Measurements from ENCODE around the gene LRSAM1. TPM values are rescaled to one million over a fixed set of nuclear protein-coding genes. Genes with fewer than 3 reads are reported as not detected.

The LRSAM1 gene
- total RNA-seq, 3 donors from 2014 or later, result 11.7 to 21.3 (median 17.9) TPM

DNA sequence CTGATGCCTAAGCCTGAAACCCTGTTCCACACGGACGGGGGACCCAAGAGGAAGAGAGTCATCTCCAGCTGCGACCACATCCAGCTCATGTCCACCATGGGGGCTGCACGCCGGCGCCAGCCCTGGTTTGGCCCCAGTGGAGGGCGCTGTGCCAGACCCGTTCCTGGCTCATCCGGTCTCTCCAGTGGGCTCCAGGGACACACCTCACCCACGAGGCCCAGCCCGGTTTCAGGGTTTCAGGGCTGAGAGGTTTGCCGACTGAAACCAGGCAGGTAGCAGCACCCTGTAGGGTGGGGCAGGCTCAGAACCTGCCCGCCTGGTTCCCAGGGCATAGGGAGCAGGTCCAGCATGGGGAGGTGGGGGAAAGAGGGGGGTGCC, 89.3 kb downstream of the LRSAM1 start:
- H3K9me3 ChIP-seq, result no peaks in the 10 kb centered on the region
- H3K27me3 ChIP-seq, result no peaks in the 10 kb centered on the region
- peak overlapping the region; percentile 88 to 95 for H3K27ac ChIP-seq
- peak in 2 of 3 donors; percentile 25 to 70 for TF ChIP-seq POLR2AphosphoS5 (IDR thresholded peaks at IDR 0.05)
- peak in 1 of 3 donors; percentile 26 for TF ChIP-seq CTCF (IDR thresholded peaks at IDR 0.05)
- TF ChIP-seq POLR2A (IDR thresholded peaks at IDR 0.05), result no peak
- H3K4me1 ChIP-seq, result peaks cover 29 to 74% of the 10 kb centered on the region in 2 donors
- no peak overlapping the region for H3K4me3 ChIP-seq
- intact Hi-C loops (cut with DNase I; ENCODE audit: low total_unique reads), result no loop called here
- H3K36me3 ChIP-seq, result no peaks in the 10 kb centered on the region
- DNase-seq (ENCODE audit: low spot score in 2 of 2), result peak; percentile 75 to 79

GRCh38 chr9:127541176-127541575, 89.9 kb downstream of the LRSAM1 start:
- Histone ChIP-seq H3K9me3 (no peaks in the 10 kb centered on the region), H3K4me3 (no peak overlapping the region), H3K27me3 (no peaks in the 10 kb centered on the region), H3K4me1 (peaks cover 32 to 74% of the 10 kb centered on the region in 2 donors), H3K27ac (peak overlapping the region; percentile 88 to 95), H3K36me3 (no peaks in the 10 kb centered on the region)
- DNase-seq (ENCODE audit: low spot score in 2 of 2), result no peak
- no peak for TF ChIP-seq CTCF (IDR thresholded peaks at IDR 0.05)
- TF ChIP-seq POLR2A (IDR thresholded peaks at IDR 0.05), result no peak
- no peak for TF ChIP-seq POLR2AphosphoS5 (IDR thresholded peaks at IDR 0.05)
- intact Hi-C loops (cut with DNase I; ENCODE audit: low total_unique reads), result no loop called here

- Histone ChIP-seq H3K27ac (peak overlapping the region; percentile 88 to 95), H3K9me3 (no peaks in the 10 kb centered on the region), H3K4me1 (peaks cover 32 to 74% of the 10 kb centered on the region in 2 donors), H3K36me3 (no peaks in the 10 kb centered on the region), H3K4me3 (no peak overlapping the region), H3K27me3 (no peaks in the 10 kb centered on the region)
- intact Hi-C loops (cut with DNase I; ENCODE audit: low total_unique reads), result no loop called here
- DNase-seq (ENCODE audit: low spot score in 2 of 2), result peak in 1 of 2 donors; percentile 63
- TF ChIP-seq POLR2AphosphoS5 (IDR thresholded peaks at IDR 0.05) (no peak), POLR2A (IDR thresholded peaks at IDR 0.05) (no peak), CTCF (IDR thresholded peaks at IDR 0.05) (no peak)
Observed at GRCh38 chr9:127541865-127542264, 90.6 kb downstream of the LRSAM1 start.

DNA sequence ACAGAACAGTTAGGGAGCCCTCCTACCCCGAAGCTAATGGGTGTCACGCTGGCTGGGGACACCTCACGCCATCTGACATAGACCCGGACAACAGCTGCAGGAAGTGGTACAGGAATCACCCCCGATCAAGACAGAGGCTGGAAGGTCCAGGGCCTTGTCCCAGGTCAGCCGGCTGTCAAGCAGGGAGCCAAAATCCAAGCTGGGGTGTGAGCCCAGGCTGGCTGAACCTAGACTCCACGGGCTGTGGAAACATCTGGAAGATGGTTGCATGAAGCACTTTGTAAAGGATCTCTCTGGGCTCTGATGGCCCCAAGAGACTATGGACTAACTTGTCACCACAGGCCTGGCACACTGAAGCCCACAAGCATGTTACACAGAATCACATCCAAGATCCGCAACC, 91.9 kb downstream of the LRSAM1 start:
- H3K36me3 ChIP-seq, result no peaks in the 10 kb centered on the region
- peaks cover 32 to 74% of the 10 kb centered on the region in 2 donors for H3K4me1 ChIP-seq
- H3K27me3 ChIP-seq, result no peaks in the 10 kb centered on the region
- H3K9me3 ChIP-seq, result no peaks in the 10 kb centered on the region
- peak overlapping the region; percentile 88 to 95 for H3K27ac ChIP-seq
- no peak overlapping the region for H3K4me3 ChIP-seq
- TF ChIP-seq CTCF (IDR thresholded peaks at IDR 0.05), result no peak
- TF ChIP-seq POLR2A (IDR thresholded peaks at IDR 0.05), result no peak
- no peak for TF ChIP-seq POLR2AphosphoS5 (IDR thresholded peaks at IDR 0.05)
- DNase-seq (ENCODE audit: low spot score in 2 of 2), result no peak
- intact Hi-C loops (cut with DNase I; ENCODE audit: low total_unique reads), result no loop called here

DNA sequence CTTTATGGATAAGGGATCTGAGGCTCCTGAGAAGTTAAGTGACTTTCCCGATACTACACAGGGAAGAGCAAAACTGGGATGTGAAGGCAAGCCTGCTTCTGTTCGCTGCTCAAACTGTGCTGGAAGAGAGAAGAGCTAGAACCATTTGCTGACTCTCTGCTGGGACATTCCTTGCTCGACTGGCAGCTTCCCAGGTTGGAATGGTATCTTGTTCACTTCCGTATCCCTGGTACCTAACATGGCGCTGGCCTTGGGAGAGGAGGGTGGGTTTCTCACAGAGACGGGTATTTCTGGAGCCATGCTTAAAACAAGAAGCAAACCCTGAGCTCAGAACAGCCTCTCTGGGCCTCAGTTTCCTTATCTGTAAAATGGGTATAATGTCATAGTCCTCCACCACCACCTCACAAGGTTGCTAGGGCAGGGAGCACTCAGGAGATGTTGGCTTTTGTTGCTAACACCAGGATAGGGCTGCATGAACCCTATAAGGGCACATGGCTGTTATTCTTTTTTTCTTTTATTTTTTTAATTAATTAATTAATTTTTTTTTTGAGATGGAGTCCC, 92.7 kb downstream of the LRSAM1 start:
- intact Hi-C loops (cut with DNase I; ENCODE audit: low total_unique reads), result no loop called here
- Histone ChIP-seq H3K27me3 (no peaks in the 10 kb centered on the region), H3K27ac (peak overlapping the region; percentile 88 to 95), H3K9me3 (no peaks in the 10 kb centered on the region), H3K4me1 (peaks cover 32 to 73% of the 10 kb centered on the region in 2 donors), H3K36me3 (no peaks in the 10 kb centered on the region), H3K4me3 (no peak overlapping the region)
- no peak for DNase-seq (ENCODE audit: low spot score in 2 of 2)
- TF ChIP-seq POLR2A (IDR thresholded peaks at IDR 0.05) (no peak), POLR2AphosphoS5 (IDR thresholded peaks at IDR 0.05) (no peak), CTCF (IDR thresholded peaks at IDR 0.05) (no peak)

Data from breast epithelium (tissue), 4 donors.